ENCODE measurements around the gene RIPPLY2.

GRCh38 chr6:83808005-83808404 is 45.2 kb upstream of the RIPPLY2 start:
- TF ChIP-seq CTCF (IDR thresholded peaks at IDR 0.05) (no peak), POLR2A (IDR thresholded peaks at IDR 0.05) (no peak)
